Measurements from ENCODE around the gene PGAM1.
"Not testable (repeated sequence)": the region's sequence is repeated elsewhere in the genome, so short reads cannot be mapped to it uniquely, and the experiment has no call there.

The PGAM1 gene

DNA sequence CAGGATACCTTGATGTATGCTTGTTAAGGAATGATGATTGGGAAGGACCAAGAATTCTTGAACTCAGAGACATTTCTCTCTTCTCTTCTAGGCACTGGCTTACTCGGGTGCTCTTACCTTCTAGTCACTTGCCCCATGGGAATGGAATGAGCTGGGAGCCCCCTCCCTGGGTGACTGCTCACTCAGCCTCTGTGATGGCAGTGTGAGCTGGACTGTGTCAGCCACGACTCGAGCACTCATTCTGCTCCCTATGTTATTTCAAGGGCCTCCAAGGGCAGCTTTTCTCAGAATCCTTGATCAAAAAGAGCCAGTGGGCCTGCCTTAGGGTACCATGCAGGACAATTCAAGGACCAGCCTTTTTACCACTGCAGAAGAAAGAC, 30.7 kb downstream of the PGAM1 start:
- DNase-seq (ENCODE audit: low read depth, low spot score) = no peak

DNA sequence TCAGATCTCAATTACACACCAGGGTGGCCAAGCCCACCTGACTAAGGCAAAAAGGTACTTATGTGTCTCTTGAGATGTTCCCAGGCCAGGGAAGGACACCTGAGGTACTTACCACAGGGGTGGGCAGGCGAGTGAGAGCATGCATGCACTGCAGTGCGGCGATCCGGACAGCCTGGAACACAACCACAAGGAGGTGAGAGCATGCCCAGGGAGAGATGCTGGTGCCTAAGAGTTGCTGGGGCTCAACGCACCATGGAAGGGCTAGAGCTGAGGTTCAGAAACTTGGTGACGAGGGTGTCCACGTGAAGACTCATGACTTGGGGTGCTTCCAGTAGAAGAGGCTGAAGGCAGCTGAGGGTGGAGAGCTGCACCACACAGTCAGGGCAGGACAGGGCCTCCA, 33.1 kb downstream of the PGAM1 start:
- DNase-seq (ENCODE audit: low read depth, low spot score) = no peak

DNA sequence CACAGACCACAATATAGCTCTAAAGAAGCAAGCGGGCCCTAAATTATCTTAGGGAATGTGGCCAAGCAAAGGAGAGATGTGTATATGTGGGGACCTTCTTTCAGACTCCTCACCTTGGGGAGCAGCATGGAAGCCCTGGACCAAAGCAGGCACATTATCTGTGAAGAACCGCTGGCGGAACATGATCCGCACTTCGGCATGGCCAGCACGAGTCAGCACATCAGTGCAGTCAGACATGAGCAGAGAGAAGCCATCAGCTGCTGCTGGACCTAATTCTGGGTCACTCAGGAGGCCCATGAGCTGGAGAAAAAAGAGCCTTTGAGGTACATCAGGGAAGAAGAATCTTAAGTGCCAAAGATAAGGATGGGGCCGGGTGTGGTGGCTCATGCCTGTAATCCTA, 33.9 kb downstream of the PGAM1 start:
- DNase-seq (ENCODE audit: low read depth, low spot score) = no peak

DNA sequence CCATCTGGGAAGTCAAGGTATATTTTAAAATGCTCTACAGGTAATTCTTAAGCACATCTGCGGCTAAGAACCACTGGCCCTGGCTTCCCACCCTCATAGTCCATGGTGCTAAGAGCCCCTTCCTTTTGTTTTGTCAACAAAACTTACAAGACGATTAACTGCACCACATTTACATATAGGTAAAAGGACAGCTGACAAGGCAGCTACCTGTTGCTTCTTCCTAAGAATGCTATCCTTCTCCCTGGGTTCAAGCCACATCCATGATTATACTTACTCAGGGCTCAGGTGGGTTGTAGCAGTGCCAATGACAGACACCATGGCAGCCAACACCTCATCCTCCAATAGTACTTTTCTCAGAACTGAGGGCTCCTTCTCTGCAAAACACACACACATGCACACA, 36.3 kb downstream of the PGAM1 start:
- no peak for DNase-seq (ENCODE audit: low read depth, low spot score)

DNA sequence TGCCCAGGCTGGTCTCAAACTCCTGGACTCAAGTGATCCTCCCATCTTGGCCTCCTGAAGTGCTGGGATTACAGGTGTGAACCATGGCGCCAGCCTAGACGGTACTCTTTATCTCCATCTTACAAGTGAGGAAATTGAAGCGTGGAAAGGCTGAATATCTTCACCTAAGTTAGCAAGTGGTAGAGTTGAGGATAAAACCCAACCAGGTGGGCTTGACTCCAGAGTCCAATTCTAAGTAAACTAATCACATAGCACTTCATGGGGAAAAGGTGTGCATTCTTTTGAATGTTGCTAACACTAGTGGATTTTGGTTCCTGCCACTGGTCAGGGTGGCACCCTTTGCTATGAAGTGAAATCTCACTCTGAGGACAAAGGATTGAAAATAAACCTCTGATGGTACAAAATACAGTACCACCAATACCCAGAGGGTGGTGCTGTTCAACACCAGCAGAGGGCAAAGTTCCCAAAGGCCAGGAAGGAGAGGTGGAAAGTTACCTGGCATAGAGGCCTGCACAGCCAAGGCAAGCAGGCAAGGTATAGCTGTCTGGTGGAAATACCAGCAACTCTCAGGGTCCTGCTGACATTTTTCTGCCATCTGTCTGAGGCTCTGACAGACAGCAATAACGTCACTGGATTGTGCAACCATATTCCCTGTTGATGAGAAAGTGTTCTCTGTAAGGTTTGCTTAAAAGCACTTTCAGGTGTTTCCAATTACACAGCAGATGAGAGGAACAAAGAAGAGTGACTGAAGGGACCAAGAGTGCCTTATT, 37.6 kb downstream of the PGAM1 start:
- no peak for DNase-seq (ENCODE audit: low read depth, low spot score)

DNA sequence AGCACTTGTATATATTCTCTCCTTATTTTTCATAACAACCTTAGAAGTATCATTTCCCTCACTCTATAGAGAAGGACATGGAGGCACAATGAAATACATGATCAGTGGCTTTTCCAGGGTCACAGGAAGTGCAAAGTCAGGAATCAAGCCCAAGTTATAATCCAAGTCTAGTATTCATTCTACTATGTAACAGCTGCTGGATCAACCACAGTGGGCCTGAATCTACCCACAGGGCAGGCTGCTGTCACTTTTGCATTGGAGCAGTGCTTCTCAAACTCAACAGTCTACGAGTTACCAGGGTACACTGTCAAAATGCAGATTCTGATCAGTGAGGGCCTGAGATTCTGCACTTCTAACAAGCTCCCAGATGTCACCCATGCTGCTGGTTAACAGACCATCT, 38.2 kb downstream of the PGAM1 start:
- no peak for DNase-seq (ENCODE audit: low read depth, low spot score)

DNA sequence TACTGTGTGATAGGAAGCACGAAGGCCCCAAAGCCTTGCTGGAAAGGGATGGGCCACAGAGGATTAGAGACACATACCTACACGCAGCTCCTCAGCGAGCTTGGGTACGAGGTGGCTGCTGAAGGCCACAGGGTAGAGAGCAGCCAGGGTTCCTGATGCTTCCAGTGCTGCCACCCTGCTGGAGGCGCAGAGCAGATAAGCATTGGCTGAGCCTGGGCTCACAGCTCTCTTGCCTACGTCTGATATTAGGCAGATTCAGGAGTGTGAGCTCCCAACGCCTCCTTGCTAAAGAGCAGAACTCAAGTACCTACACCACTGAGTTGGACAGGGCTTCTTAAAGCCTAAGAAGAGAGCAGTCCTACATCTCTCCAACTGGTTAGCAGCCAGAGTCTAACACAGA, 40.0 kb downstream of the PGAM1 start:
- no peak for DNase-seq (ENCODE audit: low read depth, low spot score)

DNA sequence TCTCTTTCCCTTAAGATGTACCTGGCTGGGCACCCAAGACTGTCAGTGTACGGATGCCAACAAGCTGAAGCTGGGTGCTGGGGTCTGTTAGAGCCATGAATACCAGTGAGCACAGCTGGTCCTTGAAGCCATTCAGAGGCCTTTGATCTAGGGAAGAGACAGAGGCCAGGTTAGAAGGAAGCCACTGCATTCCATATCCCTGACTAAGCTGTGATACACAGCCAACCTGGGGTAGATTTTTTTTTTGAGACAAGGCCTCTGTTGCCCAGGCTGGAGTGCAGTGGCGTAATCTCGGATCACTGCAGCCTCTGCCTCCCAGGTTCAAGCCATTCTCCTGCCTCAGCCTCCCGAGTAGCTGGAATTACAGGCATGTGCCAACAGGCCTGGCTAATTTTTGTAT, 40.8 kb downstream of the PGAM1 start:
- DNase-seq (ENCODE audit: low read depth, low spot score) = no peak

DNA sequence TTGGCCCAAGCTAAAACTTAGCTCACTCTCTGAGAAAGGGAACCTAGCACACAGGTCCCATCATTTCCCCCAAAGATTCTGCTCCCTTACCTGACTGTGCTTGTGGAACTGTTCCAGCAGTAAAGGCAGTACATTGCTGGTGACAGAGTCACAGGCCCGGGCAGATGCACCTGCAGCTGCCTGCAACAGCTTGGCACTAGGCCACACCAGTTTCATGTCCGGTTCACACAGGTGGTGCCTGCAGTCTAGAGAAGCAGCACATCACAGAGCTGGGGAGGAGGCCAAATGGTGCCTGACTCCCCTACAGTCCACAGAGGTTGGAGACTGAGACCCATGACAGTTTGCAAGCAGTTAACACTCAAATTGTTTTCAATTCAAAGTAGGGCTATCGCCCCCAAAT, 42.2 kb downstream of the PGAM1 start:
- DNase-seq (ENCODE audit: low read depth, low spot score) = no peak

DNA sequence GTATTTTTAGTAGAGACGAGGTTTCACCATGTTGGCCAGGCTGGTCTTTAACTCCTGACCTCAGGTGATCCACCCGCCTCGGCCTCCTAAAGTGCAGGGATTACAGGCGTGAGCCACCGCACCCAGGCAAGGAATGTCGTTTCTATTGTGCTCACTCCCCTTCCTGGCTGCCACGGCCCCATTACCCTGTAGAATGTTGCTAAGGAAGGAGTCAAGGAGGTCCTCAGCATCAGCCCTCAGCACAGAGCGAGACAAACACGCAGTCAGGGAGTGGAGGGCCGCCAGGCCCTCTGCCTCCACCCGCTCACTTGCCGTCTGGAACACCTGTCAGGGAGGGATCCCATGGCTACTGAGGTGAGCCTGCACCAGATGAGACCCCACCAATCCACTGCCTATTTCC, 42.8 kb downstream of the PGAM1 start:
- DNase-seq (ENCODE audit: low read depth, low spot score) = not testable (repeated sequence)

DNA sequence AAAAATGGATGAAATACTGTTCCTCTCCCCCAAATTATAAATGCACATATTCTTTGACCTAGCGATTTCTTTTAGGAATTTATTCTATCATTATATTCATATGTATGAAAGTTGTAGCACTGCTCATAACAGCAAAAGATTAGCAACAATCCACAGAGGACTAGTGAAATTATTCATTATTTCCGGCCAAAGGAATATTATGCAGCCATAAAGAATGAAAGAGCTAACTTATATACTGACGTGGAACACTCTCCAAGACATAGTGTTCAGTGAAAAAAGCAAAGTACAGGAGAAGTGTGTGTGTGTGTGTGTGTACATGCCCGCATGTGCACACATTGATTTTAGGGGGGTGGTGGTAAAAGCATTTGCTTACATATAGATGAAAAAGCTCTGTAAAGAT, 48.9 kb downstream of the PGAM1 start:
- DNase-seq (ENCODE audit: low read depth, low spot score) = no peak

DNA sequence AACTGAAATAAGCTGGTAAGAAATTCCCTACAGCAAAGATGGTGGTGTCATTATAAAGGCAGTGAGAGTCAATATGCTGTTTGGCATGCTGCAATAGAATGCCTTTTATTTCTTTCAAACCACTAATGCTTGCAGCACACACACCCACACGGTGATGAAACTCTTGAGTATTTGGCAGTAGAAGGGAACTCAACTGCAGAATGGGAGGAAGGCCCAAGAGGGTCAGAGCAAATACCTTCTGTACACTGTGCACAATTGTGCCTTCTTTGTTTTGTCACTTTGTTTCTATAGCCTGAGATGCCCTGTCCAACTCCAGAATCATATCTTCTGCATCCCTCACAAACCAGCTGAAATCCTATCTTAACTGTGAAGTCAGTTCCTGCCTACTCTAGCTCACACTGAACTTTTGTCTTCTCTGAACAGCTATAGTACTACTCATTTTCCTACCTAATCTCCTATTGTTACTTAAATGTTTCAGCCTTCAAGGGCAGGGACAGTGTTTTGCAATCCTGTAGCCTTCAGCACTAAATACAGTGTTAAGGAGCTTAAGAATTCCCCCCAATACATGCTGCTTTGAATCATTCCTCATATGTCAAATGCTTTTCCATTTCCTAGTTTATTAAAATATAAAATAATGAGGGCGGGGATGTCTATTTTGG, 50.1 kb downstream of the PGAM1 start:
- no peak for DNase-seq (ENCODE audit: low read depth, low spot score)

DNA sequence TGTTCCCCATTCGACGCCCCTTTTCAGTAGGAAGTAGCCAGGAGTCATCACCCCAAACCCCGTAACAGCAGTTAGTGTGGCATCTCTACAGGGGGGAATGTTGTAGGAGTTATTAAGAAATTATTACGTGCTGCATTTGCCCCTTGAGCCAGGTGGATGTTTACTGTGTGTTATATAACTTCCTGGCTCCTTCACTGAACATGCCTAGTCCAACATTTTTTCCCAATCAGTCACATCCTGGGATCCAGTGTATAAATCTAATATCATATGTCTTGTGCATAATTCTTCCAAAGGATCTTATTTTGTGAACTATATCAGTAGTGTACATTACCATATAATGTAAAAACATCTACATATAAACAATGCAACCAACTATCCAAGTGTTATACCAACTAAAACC, 53.4 kb downstream of the PGAM1 start:
- not testable (repeated sequence) for DNase-seq (ENCODE audit: low read depth, low spot score)

DNA sequence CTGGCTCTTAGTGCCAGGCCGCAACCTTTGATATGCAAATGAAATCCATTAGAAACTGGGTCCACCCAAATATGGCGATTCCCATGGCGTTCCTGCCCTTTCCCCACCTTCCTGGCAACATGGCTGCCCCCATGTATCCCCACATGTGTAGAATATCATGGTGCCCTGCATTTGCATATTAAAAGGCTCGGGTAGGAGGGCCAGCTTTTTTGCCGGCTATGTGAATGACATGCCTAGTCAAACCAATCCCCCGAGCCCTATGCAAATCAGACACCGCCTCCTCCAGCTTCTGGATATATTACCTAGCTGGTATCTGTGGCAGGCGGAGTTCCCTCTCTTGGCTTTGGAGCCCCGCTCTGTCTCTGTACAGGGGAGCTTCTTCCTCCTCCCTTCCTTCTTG, 53.9 kb downstream of the PGAM1 start:
- no peak for DNase-seq (ENCODE audit: low read depth, low spot score)

DNA sequence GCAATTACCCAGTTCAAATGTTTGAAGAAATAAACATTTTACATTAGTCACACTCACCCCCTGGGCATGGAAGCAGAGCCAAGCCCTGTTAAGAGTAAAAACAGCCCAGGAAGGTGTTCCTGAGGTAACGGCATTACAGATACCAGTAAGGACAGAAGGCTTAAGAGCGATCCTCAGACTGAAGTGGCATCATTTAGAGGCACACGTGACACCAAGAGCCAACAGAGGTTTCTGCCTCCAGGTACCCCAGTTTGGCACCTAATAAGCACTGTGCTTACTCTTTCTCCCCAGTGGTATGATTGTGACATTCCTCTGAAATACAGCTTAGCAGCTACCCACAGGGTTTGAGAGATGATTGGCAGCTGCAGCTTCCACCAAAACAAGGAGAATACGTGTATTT, 55.1 kb downstream of the PGAM1 start:
- no peak for DNase-seq (ENCODE audit: low read depth, low spot score)

DNA sequence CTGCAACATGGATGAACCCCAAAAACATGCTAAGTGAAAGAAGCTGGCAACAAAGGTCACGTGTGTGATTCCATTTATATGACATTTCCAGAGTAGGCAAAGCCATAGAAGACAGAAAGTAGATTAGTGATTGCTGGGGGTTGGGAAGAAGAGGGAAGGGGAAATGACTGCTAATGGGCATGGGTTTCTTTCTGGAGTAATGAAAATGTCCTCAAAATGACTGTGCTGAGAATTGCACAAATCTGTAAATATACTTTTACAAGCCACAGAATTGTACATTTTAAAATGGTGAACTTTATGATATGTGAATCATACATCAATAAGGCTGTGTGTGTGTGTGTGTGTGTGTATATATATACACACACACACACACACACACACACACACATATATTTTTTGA, 56.4 kb downstream of the PGAM1 start:
- no peak for DNase-seq (ENCODE audit: low read depth, low spot score)

Data from activated CD4-positive, CD25-positive, alpha-beta regulatory T cell treated with anti-CD3 and anti-CD28 coated beads, Interleukin-2, amount 50 U/mL, for 16 hours (primary cell).